Neural progenitor cell (in vitro differentiated cells): Measurements from ENCODE around the gene BTBD16.

Experiments used
- EZH2 ChIP-seq: fragments of 200-600 bp; sonication (generic); IDR thresholded peaks from 2 replicates; pipeline ENCODE4 v1.6.1; 2017; ENCODE audit warnings: antibody characterized with exemption, mild to moderate bottlenecking, moderate library complexity
- EZH2phosphoT487 ChIP-seq: fragments of 200-600 bp; sonication (generic); IDR thresholded peaks from 2 replicates; pipeline ENCODE4 v1.6.1; 2017; ENCODE audit warnings: antibody characterized with exemption
- TF ChIP-seq, protein P1 (sequence below): fragments of 200-600 bp; sonication (generic); IDR thresholded peaks from 2 replicates; pipeline ENCODE4 v1.5.1; 2017; ENCODE audit warnings: antibody characterized with exemption, mild to moderate bottlenecking

- TF ChIP-seq, protein P1, sequence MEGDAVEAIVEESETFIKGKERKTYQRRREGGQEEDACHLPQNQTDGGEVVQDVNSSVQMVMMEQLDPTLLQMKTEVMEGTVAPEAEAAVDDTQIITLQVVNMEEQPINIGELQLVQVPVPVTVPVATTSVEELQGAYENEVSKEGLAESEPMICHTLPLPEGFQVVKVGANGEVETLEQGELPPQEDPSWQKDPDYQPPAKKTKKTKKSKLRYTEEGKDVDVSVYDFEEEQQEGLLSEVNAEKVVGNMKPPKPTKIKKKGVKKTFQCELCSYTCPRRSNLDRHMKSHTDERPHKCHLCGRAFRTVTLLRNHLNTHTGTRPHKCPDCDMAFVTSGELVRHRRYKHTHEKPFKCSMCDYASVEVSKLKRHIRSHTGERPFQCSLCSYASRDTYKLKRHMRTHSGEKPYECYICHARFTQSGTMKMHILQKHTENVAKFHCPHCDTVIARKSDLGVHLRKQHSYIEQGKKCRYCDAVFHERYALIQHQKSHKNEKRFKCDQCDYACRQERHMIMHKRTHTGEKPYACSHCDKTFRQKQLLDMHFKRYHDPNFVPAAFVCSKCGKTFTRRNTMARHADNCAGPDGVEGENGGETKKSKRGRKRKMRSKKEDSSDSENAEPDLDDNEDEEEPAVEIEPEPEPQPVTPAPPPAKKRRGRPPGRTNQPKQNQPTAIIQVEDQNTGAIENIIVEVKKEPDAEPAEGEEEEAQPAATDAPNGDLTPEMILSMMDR = no peak
- TF ChIP-seq EZH2 (no peak), EZH2phosphoT487 (no peak)
Measured at GRCh38 chr10:122373721-122374120, 102.6 kb downstream of the BTBD16 start.
